OCI-LY3 (cell line): ENCODE results near the gene UGT1A4.

ENCODE experiments used
- CTCF ChIP-seq: fragments of 200-600, 300-600 bp; sonication (generic); IDR thresholded peaks from 2 replicates; pipeline ENCODE4 v1.5.1; 2014; ENCODE audit warnings: antibody characterized with exemption, low read length, low read depth
- EZH2phosphoT487 ChIP-seq: fragments of 200-600 bp; shearing (Covaris generic); IDR thresholded peaks from 2 replicates; pipeline ENCODE4 v1.6.1; 2018; ENCODE audit warnings: antibody characterized with exemption, mixed run types, low read depth

- TF ChIP-seq CTCF (no peak), EZH2phosphoT487 (no peak)
Observed at GRCh38 chr2:233794128-233794658, 75.7 kb downstream of the UGT1A4 start.
